ENCODE data around the gene LUZP1. TPM values are rescaled to one million over a fixed set of nuclear protein-coding genes. Genes with fewer than 3 reads are reported as not detected.
"Not testable (repeated sequence)": the region's sequence is repeated elsewhere in the genome, so short reads cannot be mapped to it uniquely, and the experiment has no call there.

LUZP1 gene
- total RNA-seq = 18.6 and 20.3 TPM in 2 replicates

- intact Hi-C loops (cut with micrococcal nuclease) = loop anchor here (10.0 kb wide), 1 partner anchor 386 kb away; the partner anchor contains the start of gene ID3
Observed at GRCh38 chr1:23168445-23169194, at the start of gene LUZP1. Gene LUZP1, minus strand, starts transcription at chr1:23168856.

DNA sequence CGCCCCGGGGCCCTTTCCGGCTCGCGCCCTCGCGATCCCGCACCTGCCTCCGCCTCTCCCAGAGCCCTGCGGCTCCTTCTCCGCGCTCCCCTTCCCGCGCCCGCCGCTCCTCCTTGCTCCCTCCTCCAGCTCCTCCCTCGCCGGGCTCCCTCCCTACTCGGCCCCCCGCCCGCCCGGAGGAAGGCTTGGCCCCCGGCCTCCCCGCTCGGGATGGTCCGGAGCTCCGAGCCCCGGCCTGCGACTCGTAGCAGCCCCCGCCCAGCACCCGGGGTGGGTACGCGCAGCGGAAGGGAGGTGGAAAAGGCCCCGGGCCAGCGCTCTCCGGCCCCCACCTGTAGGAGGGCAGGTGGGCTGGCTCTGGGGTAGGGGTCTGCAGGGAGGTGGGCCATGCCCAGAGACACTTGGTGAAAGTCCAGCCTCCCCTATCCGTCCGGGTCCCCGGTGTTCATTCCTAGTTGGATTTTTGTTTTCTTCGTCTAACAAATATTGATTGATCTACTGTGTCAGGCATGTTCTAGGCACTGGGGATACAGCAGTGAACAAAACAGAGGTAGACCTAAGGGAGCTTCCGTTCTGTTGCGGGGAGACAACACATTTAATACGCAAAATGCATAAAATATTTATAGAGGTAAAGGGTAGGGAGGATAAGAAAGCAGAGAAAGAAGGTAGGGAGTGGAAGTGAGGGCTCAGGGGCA is 48.9 kb upstream of the LUZP1 start, which contains the start of gene HTR1D:
Gene HTR1D, minus strand, starts transcription at position 82 of the 695 bp plus-strand sequence. CDS start 23,283 bp downstream, outside the sequence.
- intact Hi-C loops (cut with micrococcal nuclease) = no loop called here

GRCh38 chr1:23216771-23217420 is 48.2 kb upstream of the LUZP1 start:
- intact Hi-C loops (cut with micrococcal nuclease) = no loop called here

DNA sequence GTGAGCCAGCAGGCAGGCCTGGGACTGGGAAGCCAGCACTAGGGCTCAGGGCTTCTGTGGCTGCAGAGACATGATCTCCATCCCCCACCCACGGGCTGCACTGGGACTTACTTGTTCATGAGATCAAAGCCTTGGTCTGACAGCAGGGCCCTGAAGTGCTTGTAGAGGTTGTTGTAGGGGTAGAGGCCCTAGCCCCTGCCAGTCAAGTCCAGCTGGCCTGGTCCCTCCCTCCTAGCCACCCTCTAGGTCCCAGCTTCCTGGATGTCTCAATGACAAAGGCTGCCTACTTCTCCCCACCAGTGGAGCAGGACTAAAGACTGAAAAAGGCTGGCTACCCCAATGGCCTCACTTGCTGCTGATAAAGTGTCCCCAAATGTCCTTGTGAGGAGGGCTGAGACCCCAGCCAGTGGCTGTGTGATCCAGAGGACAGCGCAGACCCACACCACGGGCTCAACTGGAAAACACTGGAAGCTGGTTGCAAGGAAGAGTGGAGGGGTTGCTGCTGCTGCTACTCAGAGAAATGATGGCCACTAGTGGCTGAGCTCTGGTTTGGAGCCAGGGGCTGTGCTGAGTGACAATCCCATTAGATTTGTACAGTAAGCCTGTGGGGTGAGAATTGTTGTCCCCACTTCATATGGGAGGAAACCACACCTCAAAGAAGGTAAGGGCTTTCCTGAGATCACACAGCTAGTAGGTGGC is 47.2 kb upstream of the LUZP1 start:
- intact Hi-C loops (cut with micrococcal nuclease) = no loop called here

DNA sequence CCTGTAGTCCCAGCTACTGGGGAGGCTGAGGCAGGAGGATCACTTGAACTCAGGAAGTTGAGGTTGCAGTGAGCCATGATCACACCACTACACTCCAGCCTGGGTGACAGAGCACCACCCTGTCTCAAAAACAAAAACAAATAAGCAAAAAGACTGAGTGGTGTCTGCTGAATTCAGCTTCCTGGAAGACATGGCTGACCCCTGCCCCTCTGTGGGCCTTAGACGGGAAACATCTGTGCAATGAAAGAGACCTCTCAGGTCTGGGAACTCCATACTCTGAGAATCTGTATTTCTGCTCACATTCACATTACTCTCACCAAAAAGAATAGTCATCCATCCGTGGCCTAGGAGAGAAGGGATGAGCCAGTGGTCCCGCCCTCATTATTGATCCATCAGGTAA is 46.6 kb upstream of the LUZP1 start:
- intact Hi-C loops (cut with micrococcal nuclease) = no loop called here

DNA sequence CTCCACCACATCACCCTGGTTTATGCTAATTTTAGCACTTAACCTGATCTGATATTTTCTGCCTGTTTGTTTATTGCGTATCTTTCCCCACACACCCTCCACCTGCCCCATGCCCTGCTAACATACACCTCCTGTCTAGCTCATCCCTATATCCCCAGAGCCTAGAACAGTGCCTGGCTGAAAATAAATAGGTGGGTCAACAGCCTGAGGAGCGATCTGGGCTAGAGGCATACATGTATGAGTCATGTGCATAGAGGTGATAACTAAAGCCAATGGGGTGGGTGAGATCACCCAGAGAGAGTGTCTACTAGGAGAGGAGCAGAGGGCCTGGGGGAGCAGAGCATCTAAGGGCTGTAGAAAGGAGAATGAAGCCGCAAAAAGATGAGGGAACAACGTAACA is 46.0 kb upstream of the LUZP1 start:
- intact Hi-C loops (cut with micrococcal nuclease) = no loop called here

DNA sequence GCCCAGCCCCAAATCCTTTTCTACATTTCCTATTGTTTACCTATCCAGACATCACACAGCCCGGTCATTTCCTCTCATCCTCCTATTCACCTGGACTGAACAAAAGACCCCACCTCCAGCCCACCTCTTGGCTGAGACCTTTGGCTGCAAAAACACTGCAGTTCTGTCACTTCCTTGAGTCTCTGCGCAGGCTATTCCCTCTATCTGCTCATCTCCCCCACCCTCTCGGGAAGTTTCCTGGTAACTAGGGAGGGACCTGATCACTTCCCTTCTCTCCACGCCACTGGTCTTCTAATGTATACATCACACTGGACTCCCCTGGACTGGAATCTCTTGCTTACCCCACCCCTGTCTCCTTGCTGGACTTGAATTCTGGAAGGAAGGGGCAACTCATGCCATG is 43.3 kb upstream of the LUZP1 start:
- intact Hi-C loops (cut with micrococcal nuclease) = no loop called here

GRCh38 chr1:23210963-23211362 is 42.3 kb upstream of the LUZP1 start:
- intact Hi-C loops (cut with micrococcal nuclease) = no loop called here

DNA sequence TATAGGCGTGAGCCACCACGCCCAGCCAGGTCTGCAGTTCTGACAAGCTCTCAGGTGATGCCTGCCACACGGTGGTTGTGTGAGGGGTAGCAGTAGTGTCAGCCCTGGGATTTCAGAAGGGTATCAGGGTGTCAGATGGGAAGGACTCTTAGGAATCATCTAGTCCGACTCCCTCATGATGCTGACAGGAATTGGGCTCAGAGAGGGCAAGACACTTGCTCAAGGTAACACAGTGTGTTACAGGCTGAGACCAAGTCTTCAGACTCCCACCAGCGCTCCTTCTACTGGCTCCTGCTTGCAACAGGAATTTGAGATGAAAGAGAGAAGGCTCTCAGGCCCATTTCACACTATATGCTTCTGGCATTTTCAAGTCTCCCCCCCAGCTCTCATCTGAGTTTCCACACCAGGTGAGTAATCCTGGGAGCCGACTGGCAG is 41.7 kb upstream of the LUZP1 start:
- intact Hi-C loops (cut with micrococcal nuclease) = no loop called here

- intact Hi-C loops (cut with micrococcal nuclease) = no loop called here
Observed at GRCh38 chr1:23209770-23210169, 41.1 kb upstream of the LUZP1 start.

DNA sequence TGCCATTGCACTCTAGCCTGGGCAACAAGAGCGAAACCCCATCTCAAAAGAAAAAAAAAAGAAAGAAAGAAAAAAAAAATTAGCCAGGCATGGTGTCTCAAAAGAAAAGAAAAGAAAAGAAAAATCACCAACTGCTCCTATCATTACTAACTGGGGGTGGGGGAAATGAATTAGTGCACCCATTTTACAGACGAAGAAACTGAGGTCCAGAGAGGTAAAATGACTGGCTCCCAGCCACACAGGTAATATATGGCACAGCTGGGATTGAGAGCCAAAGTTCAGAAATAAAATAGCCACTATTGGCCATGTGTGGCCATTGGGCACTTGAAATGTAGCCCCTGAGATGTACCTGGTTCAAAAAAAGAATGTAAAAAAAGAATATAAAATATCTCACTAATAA is 39.9 kb upstream of the LUZP1 start:
- intact Hi-C loops (cut with micrococcal nuclease) = no loop called here

GRCh38 chr1:23207733-23208132 is 39.1 kb upstream of the LUZP1 start:
- intact Hi-C loops (cut with micrococcal nuclease) = not testable (repeated sequence)

- intact Hi-C loops (cut with micrococcal nuclease) = no loop called here
Observed at GRCh38 chr1:23202263-23202749, 33.6 kb upstream of the LUZP1 start.

GRCh38 chr1:23200883-23201282 is 32.2 kb upstream of the LUZP1 start:
- intact Hi-C loops (cut with micrococcal nuclease) = no loop called here

DNA sequence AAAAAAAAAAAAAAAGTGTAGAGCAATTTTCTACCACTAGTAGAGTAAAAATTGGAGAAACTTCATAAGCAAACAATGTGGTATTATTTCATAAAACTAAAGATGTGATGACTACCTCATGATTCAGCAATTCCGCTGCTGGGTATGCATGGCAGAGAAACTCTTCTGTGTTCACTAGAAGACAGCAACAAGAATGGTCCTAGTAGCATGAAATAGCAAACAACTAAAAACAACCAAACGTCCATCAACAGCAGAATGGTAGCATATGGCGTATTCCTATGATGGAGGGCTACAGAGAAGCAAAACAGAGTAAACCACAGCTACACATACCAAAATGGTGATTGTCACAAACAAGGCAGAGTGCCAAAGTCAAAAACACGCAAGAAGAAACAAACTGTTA is 29.7 kb upstream of the LUZP1 start:
- intact Hi-C loops (cut with micrococcal nuclease) = no loop called here

- intact Hi-C loops (cut with micrococcal nuclease) = no loop called here
Observed at GRCh38 chr1:23196627-23197328, 28.1 kb upstream of the LUZP1 start.

DNA sequence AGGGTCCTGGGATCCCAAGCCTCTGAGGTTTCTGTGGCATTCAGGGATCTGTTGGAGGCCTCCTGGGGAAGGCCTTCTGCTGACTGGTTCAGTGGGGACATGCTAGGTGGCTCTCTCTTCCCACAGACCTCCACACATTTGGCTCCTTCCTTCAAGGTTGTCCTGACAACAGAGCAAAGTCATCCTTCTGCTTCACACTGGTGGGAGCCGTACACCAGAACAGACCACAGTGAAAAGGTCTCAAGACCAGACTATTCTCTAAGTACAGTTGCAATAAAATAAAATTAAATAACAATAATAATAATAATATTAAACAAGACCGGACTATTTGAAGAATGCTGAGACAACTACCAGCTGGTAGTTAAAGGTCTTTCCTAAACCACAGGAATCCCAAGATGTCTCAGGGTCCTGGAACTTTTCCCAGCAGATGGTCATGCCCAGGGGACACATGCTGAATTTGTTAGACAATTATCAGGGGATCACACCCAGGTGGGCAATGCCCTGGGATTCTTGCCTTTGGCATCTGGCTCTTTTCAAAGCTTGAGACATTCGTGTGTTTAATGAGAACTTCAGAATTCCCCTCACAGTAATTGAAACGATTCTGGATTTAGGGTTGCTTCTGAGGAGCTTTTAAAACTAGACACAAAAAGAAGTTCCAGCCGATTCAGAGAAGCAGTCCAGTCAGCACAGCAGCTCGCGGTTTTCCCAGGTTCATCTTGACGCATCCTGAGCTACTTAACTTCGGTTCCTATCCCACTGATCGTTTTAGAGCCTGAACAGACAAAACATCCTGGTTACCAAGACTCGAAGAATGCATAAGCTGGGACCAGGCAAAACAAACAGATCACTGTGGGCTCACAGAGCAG is 25.7 kb upstream of the LUZP1 start:
- intact Hi-C loops (cut with micrococcal nuclease) = no loop called here

DNA sequence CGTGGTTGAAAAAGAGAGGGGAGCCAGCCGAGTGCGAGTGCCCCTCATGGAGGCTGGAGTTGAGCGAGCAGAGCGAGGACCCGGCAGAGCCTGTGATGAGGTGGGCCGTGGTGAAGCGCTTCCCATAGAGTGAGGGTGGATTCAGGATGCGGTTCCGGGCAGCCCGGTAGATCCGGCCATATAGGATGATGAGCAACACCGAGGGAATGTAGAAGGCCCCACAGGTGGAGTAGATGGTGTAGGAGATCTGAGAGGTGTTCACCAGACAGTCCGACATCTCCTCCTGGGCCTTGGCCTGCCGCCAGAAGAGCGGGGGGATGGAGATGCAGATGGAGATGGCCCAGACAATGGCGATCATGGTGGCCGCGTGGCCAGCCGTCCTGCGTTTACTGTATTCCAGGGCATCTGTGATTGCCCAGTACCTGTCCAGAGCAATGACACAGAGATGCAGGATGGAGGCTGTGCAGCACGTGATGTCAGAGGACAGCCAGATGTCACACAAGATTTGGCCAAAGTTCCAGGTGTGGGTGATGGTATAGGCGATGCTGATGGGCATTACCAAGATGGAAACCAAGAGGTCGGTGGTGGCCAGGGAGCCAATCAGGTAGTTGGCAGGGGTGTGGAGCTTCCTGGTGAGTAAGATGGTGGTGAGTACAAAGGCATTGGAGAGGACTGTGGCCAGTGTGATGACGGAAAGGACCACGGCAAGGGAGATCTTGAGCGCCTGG is 24.9 kb upstream of the LUZP1 start:
- intact Hi-C loops (cut with micrococcal nuclease) = no loop called here

GRCh38 chr1:23191199-23191598 is 22.5 kb upstream of the LUZP1 start:
- intact Hi-C loops (cut with micrococcal nuclease) = no loop called here

Measured in T-helper 2 cell treated with Interferon-gamma antibody and Interleukin-4, amounts not matched to agents 100 ng/mL and 5 ng/mL, for 36 hours (primary cell).